Left lobe of liver (tissue), 2 donors: ENCODE results near the gene GNA12. TPM values are rescaled to one million over a fixed set of nuclear protein-coding genes. Genes with fewer than 3 reads are reported as not detected.

Source experiments
- ATAC-seq: fragments of 200-7000 bp; cut with Tn5 transposase; one replicate; pipeline ENCODE4 v1.9.1; 2020; ENCODE audit warnings: mild to moderate bottlenecking, moderate library complexity
- DNase-seq: peaks from one replicate; pipeline ENCODE4 v3.0.0-alpha.2; 2020; ENCODE audit warnings: low spot score
- total RNA-seq: library from RNA; stranded (reverse); gene quantifications from one replicate; pipeline ENCODE4 v1.2.1, GENCODE V29; 2021
- donor health status: DM: no; HTN: no; CAD: no; lungs with moderate emphysema.
- donor health status: DM: no; HTN: yes; CAD: no.

The GNA12 gene
- total RNA-seq, 1 donor from 2014 or later, result 16.2 TPM

DNA sequence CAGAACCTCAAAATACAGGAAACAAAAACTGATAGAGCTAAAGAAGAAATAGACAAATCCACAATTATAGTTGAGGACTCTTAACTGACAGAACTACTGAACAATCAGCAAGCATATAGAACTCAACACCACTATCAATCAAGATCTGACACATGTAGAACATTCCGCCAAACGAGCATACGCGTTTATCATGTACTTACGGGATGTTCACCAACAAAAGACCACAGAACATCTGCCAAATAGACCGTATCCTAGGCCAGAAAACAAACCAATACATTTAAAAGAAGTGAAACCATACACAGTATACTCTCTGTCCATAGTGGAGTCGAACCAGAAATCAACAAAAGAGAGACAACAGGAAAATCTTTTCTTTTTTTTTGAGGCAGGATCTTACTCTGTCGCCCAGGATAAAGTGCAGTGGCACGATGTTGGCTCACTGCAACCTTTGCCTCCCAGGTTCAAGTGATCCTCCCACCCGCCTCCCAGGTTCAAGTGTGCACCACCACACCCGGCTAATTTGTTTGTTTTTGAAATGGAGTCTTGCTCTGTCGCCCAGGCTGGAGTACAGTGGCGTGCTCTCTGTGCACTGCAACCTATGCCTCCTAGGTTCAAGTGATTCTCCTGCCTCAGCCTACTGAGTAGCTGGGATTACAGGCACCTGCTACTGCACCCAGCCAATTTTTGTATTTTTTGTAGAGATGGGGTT is 5.1 kb downstream of the GNA12 start:
- no peak for DNase-seq
- no peak for ATAC-seq

DNA sequence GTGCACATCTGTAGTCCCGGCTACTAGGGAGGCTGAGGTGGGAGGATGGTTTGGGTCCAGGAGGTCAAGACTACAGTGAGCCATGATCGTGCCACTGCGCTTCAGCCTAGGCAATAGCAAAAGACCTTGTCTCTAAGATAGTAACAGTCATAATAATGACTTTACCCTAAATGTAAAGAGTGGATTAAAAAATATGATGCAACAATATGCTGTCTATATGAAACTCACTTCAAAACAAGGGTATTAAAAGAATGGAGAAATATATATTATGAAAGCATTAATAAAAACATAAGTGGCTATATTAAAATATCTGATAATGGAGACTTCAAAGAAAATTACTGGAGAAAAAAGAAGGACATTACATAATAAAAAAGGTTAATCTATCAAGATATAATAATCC is 5.7 kb downstream of the GNA12 start:
- ATAC-seq (no peak), DNase-seq (no peak)

DNA sequence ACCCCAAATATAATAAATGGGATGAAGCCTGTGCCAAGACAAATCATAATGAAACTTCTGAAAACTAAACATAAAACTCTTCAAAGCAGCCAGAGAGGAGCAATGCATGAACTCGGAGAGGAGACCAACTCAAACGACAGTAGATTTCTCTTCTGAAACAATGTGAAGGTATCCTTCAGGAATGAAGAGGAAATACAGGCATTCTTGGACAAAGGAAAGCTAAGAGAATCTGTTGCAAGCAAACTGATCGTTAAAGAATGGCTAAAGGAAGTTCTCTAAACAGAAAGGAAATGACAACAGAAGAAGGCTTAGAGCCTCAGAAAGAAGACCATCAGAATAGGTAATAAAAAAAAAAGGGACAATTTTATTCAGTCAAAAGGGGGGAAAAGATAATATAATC is 6.6 kb downstream of the GNA12 start:
- DNase-seq (no peak), ATAC-seq (no peak)

DNA sequence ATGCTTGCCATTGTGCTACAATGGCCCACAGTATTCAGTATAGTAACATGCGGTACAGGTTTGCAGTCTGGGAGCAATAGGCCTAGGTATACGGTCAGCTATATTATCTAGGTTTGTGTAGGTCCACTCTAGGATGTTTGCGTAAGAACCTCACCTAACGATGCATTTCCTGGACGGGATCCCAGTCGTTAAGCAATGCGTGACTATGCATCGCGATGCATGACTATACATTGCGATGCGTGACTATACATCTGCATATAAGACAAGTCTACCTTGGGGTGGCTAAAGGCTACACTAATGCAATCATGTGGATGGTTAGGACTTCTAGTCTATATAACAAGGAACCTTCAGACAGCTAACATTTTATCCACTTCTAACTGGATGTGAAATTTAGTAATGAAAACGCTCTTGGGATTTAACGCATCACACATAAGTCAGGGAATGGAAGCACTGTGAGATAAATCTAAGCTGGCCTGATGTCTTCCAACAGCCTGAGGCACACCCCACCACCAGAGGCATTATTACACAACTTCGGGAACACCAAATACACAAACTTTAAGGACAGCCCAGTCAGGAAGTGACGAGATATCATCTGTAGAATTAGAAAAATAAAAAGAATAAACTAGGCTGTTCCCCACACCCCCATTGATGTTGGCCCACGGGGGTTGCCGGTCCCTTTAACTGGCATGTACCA is 9.2 kb downstream of the GNA12 start:
- ATAC-seq (no peak), DNase-seq (no peak)

DNA sequence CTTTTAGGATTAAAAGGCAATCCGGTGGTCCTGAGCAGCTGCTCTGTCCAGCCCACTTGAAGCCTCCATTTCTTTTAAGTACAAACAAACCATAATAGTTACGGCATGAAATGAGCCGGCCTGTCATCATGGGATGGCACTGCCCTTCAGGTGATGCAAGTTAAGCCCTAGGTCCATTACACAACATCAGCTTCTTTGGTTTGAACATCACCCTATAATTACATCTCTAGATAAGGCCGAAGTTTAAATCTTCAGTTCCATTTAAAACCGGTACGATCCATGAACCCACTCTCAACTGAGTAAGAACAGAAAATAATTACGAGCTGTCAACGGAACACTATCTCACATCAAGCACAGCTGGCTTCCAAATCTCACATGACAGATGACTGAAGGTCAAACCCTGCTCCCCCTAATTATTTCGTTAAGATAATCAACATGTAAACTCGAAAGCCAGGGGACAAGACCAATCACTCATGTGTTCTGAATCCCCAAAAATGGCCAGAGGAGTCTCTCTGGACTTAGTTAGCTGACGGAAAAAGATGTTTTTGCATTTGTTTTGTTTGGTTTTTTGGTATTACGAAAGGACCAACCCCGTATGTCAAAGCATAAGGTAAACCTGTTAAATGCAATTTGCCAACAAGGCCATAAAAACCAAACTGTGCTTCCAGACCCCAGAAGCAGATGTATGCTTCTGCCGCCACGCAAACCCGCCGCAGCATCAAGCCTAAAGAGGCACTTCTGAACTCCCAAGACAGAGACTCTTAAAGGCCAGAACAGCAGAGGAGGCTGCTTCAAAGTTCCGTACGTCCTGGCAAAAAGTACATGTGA is 10.8 kb downstream of the GNA12 start:
- ATAC-seq (peak; percentile 36), DNase-seq (no peak)

DNA sequence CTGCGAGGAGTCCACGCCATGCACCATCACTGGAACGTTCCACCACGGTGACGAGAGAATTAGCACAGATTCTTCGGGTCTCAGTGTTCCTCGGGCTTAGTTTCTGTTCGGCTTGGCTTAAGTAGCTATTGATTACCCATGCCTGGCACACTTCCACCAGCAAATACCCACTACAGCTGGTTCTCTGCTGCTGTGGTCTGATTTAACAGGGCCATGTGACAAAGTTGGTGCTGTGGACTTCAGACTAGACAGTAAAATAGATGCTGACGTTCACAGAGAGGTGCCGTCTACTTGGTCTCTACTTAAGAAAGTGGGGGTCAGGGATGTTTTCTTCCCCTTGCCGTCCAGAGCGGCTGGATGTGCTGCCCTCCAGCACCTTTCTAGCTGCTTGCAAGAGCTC is 11.6 kb downstream of the GNA12 start:
- peak; percentile 70 for ATAC-seq
- DNase-seq, result no peak

DNA sequence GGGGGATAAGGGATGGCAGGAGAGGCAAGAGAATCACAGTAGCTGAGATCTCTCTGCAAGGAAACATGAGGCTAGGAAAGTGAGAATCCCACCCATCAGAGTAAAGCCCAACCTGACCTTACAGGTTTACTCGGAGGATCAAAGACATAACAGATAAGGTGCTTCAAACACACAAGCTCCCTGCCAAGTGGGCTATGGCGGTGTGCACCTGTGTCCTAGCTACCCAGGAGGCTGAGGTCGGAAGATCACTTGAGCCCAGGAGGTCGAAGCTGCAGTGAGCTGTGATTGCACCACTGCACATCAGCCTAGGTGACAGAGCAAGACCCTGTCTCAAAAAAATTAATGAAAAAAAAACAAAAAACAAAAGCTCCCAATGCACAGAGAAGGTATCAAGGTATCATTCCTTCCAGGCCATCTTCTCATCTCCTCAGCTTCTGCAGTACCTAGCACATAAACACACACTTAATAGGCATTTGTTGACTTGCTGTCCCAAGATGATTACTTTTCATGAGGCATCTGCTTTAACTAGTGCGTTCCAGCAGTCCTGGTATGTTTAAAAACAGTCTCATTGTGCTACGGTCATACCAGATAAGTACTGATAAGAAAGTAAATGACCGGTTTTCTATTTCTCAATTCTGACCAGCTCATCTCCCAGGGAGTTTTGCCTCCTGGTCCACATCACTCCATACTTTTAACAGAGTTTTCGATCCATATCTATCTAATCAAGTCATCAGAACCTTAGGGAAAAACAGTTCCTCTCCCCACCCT is 13.3 kb downstream of the GNA12 start:
- DNase-seq, result no peak
- no peak for ATAC-seq

DNA sequence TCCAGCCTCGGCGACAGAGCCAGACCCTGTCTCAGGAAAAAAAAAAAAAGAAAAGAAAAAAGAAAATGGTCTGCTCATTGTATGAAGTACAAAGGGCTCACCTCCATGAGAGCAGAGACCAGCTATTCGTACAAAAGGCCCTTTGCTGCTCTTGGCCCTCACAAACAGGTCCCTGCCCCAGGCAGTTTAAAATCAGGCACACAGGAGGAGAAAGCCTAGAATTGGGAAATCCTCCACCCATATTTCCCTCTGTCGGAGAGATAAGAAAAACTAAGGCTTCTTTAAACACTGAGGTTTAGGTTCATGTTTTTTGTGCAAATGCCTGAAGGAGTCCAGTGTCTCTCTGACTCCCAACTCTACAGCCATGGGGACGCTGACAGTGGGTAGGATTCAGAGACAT is 15.1 kb downstream of the GNA12 start:
- no peak for ATAC-seq
- DNase-seq, result no peak

DNA sequence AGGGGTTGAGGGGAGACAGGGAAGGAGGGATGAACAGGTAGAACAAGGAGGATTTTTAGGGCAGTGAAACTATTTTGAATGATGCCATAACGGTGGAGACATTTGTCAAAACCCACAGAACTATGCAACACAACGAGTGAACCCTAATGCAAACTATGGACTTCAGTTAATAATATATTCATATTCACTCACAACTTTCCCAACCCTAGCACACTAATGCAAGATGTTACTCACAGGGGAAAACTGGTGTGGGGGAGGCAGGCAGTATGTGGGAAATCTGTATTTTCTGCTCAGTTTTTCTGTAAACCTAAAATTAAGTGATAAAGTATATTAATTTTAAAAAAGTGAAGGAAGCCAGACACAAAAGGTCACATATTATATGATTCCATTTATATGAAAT is 17.3 kb downstream of the GNA12 start:
- no peak for DNase-seq
- ATAC-seq, result no peak

DNA sequence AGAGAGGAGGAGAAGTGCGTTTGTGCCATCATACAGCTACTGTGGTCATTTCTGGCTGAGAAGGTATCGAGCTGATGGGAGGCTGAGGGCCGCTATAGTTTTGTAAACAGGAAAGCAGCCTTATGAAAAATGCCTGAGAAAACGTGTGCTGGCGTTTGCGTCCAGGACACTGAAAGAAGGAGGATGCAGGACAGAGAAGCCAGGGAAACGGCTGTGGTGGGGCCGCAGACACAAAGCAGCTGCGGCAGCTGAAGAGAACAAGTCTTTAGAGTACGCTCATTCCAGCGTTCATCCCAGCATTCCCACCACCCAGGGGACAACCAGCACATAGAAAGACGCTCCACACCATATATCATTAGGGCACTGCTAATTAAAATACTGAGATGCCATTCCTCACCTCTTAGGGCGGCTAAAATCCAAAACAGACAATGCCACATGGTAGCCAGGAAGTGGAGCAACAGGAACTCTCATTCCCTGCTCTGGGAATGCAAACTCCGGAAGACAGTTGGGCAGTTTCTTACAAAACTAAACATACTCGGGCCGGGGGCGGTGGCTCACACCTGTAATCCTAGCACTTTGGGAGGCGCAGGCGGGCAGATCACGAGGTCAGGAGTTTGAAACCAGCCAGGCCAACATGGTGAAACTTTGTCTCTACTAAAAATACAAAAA is 18.4 kb downstream of the GNA12 start:
- ATAC-seq, result no peak
- no peak for DNase-seq

DNA sequence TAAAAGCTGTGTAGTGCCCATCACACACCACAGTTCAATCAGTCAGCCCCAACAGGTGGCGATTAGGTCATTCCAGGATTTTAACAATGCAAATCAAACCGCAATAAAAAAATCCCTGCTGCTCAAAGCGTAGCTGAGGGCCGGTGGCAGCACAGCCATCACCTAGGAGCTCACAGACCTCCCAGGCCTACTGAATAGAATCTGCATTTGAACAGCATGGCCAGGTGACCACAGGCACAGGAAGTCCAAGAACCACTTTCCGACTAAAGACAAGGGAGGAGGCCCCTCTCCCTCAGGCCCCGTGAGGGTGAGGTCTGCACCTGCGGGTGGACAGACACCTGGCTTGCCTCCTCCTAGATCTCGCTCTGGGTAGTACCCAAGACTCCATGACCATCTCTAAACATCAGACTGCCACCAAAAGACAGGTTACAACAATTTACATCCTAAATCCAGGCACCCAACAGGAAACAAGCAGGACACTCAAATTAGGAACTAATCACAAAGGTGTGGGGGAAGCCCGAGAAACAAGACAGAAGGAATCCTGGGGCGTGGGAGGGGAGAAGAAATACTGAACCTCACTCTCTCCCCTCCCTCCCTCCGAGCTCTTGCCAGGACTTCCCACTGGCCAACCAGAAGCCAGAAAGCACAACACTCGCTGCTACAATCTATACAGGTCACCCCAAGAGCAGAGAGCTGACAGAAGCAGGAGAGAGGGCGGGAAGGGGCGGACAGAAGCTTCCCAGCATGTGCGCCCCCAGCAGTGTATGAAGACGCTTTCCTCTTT is 19.2 kb downstream of the GNA12 start:
- no peak for DNase-seq
- no peak for ATAC-seq

DNA sequence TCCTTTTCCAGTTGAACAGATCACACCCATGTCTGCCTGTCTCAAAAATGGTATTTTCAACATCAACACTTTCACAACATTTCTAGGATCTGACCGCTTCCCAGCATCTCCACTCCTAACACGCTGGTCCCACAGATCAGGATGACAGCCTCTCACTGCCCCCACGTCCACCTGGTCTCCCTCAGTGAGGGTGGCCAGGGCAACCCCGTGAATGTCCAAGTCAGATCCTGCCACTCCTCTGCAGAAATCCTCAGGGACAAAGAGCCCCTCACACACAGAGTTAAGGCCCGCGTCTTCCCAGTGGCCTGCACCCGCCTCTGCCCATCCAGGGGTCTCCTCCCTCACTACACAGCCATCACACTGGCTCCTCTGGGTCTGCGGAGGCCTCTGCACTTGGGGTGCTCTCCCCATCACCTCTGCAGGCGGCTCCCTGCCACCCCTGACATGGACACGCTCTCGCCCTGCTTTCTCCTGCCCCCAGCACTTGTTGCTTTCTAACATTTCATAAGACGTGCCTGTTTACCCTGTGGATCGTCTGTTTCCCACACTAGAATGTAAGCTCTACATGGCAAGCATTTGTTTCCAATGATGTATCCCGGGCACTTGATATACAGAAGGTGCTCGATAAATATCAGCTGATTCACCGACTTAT is 20.0 kb downstream of the GNA12 start:
- DNase-seq, result no peak
- no peak for ATAC-seq

DNA sequence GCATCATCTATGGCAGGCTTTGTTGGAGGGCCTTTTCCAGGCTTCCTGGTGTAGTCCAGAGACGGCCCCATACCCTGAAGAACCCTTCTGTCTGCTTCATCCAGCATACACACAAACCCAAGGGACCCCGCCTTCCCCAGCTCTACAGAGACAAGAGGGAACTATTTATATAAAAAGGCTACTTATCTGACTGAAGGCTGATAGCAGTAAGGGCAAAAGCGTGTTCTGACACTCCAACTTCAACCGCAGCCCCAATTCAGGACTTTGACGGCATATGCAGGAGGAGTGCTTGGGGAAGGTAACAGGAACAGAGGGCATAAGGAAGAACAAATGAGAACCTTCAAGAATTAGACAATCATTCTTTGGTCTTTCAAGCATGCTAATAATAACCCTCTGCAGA is 21.0 kb downstream of the GNA12 start:
- ATAC-seq (no peak), DNase-seq (peak; percentile 30)

DNA sequence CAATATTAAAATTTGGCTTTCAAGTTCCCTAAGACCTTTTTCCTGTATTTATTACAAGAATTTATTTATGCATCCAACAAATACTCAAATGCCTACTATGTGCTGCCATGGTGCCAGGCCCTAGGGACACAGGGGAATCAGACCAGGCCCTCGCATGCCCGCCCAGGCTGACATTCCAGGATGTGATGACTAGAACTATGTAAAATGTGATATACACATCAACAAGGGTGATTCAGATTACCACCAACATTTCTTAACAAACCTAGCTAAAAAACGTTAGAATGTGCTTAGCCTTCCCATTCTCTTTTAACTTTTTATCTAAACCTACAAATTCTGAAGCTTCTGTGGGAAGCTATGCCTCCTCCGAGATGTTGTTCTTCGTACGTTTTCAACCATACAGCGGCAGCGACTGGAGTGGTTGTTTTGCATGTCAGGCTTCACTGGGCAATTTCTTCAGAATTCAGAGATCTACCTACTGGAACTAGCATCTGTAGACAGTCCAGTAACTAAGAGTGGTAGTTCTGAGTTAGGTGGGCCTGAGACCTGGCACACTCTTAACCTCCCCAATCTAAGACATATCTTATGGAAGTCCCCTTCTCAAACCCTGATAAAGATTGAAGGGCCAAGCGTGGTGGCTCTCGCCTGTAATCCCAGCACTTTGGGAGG is 22.1 kb downstream of the GNA12 start:
- DNase-seq, result peak; percentile 14
- ATAC-seq, result no peak

DNA sequence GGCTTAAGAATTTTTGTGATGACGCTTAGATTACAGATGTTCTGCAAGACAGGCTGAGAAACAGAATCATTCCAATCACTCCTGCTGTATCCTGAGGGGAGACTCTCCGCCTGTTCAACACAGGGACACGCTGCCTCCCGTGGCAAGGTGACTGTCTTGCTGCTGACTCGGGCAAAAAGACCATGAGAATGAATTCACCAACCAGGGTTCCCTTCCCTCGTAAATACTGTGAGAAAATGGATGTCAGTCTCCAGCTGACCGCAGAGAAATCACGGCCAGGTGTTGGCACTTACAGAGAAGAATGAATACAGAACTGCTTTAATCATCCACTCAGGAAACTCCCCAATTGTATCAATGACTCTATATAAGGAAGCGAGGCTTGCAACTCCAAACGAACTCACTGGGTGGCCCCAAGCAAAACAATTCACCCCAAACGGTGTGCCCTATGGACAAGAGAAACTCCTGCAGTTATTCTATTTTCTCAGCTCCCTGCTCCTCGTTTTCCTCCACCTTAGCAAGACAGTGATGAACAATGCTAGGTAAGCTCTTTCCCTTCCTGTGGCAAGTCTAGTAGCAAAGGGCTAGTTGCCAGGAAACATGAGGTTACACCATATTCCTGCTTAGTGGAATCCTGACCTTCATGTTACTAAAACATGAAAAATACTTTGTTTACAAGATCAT is 22.8 kb downstream of the GNA12 start:
- DNase-seq (peak; percentile 43), ATAC-seq (peak; percentile 46)

DNA sequence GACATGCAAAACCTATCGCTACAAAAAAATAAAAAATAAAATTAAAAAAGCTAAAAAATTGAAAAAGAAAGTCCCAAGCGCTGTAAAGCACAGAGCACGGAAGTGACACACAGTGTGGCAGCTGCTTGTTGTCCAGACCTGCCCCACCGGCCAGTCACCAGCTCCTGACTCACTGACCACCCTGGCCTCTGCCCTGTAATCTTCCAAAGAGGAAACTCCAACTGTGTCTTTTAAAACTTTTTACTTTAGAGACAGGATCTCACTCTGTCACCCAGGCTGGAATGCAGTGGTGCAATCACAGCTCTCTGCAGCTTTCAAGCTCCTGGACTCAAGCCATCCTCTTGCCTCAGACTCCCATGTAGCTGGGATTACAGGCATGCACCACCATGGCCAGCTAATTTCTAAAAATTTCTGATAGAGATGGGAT is 23.6 kb downstream of the GNA12 start:
- ATAC-seq (peak; percentile 65), DNase-seq (peak; percentile 89)

DNA sequence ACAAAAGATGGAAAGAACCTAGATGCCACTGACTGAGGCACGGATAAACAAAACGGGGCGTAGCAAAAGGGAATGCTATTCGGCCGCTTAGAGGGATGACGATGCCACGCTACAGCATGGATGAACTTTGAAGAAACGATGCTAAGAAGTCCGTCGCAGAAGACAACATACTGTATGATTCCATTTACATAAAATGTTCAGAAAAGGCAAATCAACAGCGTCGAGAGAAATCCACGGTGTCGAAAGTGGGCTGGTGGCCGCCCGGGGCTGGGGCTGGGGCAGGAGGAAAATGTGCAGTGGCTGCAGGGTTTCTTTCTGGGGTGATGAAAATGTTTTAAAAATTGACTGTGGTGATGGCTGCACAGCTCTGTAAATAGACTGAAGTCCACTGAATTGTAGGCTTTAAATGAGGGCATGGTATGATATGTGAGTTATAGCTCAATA is 24.1 kb downstream of the GNA12 start:
- ATAC-seq, result no peak
- DNase-seq, result peak; percentile 28
